ENCODE measurements around the gene ARL6.
"Not testable (repeated sequence)": the region's sequence is repeated elsewhere in the genome, so short reads cannot be mapped to it uniquely, and the experiment has no call there.

The ARL6 gene

GRCh38 chr3:97821774-97822358 lies 57.3 kb downstream of the ARL6 start, which contains the start of gene CRYBG3:
CRYBG3 (plus strand) TSS chr3:97822011; CDS start chr3:97822207, 196 bp downstream.
- DNase-seq (ENCODE audit: low spot score) = peak; percentile 71

- DNase-seq (ENCODE audit: low spot score) = peak; percentile 46
Observed at GRCh38 chr3:97822359-97822775, 57.8 kb downstream of the ARL6 start.

- no peak for DNase-seq (ENCODE audit: low spot score)
Observed at GRCh38 chr3:97823046-97824004, 58.8 kb downstream of the ARL6 start.

GRCh38 chr3:97825101-97825500 lies 60.5 kb downstream of the ARL6 start:
- DNase-seq (ENCODE audit: low spot score) = no peak

- DNase-seq (ENCODE audit: low spot score) = no peak
Observed at GRCh38 chr3:97827741-97828471, 63.3 kb downstream of the ARL6 start.

- no peak for DNase-seq (ENCODE audit: low spot score)
Observed at GRCh38 chr3:97829198-97829597, 64.6 kb downstream of the ARL6 start.

- no peak for DNase-seq (ENCODE audit: low spot score)
Observed at GRCh38 chr3:97830638-97831037, 66.1 kb downstream of the ARL6 start.

- no peak for DNase-seq (ENCODE audit: low spot score)
Observed at GRCh38 chr3:97831140-97831539, 66.6 kb downstream of the ARL6 start.

GRCh38 chr3:97833184-97833583 lies 68.6 kb downstream of the ARL6 start:
- not testable (repeated sequence) for DNase-seq (ENCODE audit: low spot score)

- DNase-seq (ENCODE audit: low spot score) = no peak
Observed at GRCh38 chr3:97835761-97836160, 71.2 kb downstream of the ARL6 start.

- no peak for DNase-seq (ENCODE audit: low spot score)
Observed at GRCh38 chr3:97838393-97838792, 73.8 kb downstream of the ARL6 start.

GRCh38 chr3:97839944-97840343 lies 75.4 kb downstream of the ARL6 start:
- DNase-seq (ENCODE audit: low spot score) = no peak

GRCh38 chr3:97841304-97841703 lies 76.7 kb downstream of the ARL6 start:
- DNase-seq (ENCODE audit: low spot score) = no peak

- DNase-seq (ENCODE audit: low spot score) = no peak
Observed at GRCh38 chr3:97841956-97842355, 77.4 kb downstream of the ARL6 start.

- DNase-seq (ENCODE audit: low spot score) = no peak
Observed at GRCh38 chr3:97848779-97849178, 84.2 kb downstream of the ARL6 start.

Data from SW480 (cell line).